Measurements from ENCODE around the gene TTLL12.

GRCh38 chr22:43181321-43182076, 5.4 kb downstream of the TTLL12 start:
- TF ChIP-seq CTCF (conservative IDR thresholded peaks at IDR 0.05; ENCODE audit: low read depth in 2 of 2) (no peak), EZH2 (IDR thresholded peaks at IDR 0.05; ENCODE audit: low read depth, unreplicated experiment) (no peak), JUNB (IDR thresholded peaks at IDR 0.05; ENCODE audit: unreplicated experiment) (no peak), EZH2phosphoT487 (IDR thresholded peaks at IDR 0.05; ENCODE audit: unreplicated experiment) (no peak), POLR2AphosphoS5 (IDR thresholded peaks at IDR 0.05; ENCODE audit: low read depth) (no peak), ZNF331 (CRISPR knock-in tag; IDR thresholded peaks at IDR 0.05; ENCODE audit: low read depth) (no peak), CREB1 (CRISPR knock-in tag; IDR thresholded peaks at IDR 0.05; ENCODE audit: low read depth) (no peak), STAT1 (IDR thresholded peaks at IDR 0.05; ENCODE audit: unreplicated experiment) (no peak), NANOG (IDR thresholded peaks at IDR 0.05; ENCODE audit: borderline replicate concordance) (no peak), ZNF114 (CRISPR knock-in tag; IDR thresholded peaks at IDR 0.05) (no peak)
- TF ChIP-seq, protein P1, sequence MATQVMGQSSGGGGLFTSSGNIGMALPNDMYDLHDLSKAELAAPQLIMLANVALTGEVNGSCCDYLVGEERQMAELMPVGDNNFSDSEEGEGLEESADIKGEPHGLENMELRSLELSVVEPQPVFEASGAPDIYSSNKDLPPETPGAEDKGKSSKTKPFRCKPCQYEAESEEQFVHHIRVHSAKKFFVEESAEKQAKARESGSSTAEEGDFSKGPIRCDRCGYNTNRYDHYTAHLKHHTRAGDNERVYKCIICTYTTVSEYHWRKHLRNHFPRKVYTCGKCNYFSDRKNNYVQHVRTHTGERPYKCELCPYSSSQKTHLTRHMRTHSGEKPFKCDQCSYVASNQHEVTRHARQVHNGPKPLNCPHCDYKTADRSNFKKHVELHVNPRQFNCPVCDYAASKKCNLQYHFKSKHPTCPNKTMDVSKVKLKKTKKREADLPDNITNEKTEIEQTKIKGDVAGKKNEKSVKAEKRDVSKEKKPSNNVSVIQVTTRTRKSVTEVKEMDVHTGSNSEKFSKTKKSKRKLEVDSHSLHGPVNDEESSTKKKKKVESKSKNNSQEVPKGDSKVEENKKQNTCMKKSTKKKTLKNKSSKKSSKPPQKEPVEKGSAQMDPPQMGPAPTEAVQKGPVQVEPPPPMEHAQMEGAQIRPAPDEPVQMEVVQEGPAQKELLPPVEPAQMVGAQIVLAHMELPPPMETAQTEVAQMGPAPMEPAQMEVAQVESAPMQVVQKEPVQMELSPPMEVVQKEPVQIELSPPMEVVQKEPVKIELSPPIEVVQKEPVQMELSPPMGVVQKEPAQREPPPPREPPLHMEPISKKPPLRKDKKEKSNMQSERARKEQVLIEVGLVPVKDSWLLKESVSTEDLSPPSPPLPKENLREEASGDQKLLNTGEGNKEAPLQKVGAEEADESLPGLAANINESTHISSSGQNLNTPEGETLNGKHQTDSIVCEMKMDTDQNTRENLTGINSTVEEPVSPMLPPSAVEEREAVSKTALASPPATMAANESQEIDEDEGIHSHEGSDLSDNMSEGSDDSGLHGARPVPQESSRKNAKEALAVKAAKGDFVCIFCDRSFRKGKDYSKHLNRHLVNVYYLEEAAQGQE (IDR thresholded peaks at IDR 0.05; ENCODE audit: unreplicated experiment): no peak
- TF ChIP-seq, protein P2, sequence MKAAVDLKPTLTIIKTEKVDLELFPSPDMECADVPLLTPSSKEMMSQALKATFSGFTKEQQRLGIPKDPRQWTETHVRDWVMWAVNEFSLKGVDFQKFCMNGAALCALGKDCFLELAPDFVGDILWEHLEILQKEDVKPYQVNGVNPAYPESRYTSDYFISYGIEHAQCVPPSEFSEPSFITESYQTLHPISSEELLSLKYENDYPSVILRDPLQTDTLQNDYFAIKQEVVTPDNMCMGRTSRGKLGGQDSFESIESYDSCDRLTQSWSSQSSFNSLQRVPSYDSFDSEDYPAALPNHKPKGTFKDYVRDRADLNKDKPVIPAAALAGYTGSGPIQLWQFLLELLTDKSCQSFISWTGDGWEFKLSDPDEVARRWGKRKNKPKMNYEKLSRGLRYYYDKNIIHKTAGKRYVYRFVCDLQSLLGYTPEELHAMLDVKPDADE (IDR thresholded peaks at IDR 0.05): no peak
- TF ChIP-seq, protein P3, sequence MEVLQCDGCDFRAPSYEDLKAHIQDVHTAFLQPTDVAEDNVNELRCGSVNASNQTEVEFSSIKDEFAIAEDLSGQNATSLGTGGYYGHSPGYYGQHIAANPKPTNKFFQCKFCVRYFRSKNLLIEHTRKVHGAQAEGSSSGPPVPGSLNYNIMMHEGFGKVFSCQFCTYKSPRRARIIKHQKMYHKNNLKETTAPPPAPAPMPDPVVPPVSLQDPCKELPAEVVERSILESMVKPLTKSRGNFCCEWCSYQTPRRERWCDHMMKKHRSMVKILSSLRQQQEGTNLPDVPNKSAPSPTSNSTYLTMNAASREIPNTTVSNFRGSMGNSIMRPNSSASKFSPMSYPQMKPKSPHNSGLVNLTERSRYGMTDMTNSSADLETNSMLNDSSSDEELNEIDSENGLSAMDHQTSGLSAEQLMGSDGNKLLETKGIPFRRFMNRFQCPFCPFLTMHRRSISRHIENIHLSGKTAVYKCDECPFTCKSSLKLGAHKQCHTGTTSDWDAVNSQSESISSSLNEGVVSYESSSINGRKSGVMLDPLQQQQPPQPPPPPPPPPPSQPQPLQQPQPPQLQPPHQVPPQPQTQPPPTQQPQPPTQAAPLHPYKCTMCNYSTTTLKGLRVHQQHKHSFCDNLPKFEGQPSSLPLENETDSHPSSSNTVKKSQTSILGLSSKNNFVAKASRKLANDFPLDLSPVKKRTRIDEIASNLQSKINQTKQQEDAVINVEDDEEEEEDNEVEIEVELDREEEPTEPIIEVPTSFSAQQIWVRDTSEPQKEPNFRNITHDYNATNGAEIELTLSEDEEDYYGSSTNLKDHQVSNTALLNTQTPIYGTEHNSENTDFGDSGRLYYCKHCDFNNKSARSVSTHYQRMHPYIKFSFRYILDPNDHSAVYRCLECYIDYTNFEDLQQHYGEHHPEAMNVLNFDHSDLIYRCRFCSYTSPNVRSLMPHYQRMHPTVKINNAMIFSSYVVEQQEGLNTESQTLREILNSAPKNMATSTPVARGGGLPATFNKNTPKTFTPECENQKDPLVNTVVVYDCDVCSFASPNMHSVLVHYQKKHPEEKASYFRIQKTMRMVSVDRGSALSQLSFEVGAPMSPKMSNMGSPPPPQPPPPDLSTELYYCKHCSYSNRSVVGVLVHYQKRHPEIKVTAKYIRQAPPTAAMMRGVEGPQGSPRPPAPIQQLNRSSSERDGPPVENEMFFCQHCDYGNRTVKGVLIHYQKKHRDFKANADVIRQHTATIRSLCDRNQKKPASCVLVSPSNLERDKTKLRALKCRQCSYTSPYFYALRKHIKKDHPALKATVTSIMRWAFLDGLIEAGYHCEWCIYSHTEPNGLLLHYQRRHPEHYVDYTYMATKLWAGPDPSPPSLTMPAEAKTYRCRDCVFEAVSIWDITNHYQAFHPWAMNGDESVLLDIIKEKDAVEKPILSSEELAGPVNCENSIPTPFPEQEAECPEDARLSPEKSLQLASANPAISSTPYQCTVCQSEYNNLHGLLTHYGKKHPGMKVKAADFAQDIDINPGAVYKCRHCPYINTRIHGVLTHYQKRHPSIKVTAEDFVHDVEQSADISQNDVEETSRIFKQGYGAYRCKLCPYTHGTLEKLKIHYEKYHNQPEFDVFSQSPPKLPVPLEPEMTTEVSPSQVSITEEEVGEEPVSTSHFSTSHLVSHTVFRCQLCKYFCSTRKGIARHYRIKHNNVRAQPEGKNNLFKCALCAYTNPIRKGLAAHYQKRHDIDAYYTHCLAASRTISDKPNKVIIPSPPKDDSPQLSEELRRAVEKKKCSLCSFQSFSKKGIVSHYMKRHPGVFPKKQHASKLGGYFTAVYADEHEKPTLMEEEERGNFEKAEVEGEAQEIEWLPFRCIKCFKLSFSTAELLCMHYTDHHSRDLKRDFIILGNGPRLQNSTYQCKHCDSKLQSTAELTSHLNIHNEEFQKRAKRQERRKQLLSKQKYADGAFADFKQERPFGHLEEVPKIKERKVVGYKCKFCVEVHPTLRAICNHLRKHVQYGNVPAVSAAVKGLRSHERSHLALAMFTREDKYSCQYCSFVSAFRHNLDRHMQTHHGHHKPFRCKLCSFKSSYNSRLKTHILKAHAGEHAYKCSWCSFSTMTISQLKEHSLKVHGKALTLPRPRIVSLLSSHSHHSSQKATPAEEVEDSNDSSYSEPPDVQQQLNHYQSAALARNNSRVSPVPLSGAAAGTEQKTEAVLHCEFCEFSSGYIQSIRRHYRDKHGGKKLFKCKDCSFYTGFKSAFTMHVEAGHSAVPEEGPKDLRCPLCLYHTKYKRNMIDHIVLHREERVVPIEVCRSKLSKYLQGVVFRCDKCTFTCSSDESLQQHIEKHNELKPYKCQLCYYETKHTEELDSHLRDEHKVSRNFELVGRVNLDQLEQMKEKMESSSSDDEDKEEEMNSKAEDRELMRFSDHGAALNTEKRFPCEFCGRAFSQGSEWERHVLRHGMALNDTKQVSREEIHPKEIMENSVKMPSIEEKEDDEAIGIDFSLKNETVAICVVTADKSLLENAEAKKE (CRISPR knock-in tag; IDR thresholded peaks at IDR 0.05): no peak

All from GM23338 (cell line).